Testis (tissue), 2 donors: ENCODE measurements around the gene GDPD4.

Experiments used
- POLR2A ChIP-seq: fragments of 450-650 bp; IDR thresholded peaks from one replicate; pipeline ENCODE4 v1.6.1; 2017; ENCODE audit warnings: antibody characterized with exemption, mild to moderate bottlenecking, moderate library complexity
- TF ChIP-seq, protein P1 (sequence below), 3 experiments: fragments of 450-650 bp in 2 of 3; fragments of 200-600 bp in 1 of 3; sonication (generic) in 1 of 3; IDR thresholded peaks; one replicate each; pipeline ENCODE4 v1.5.1; 2016 to 2019; ENCODE audit warnings: antibody characterized with exemption in 3 of 3, mild to moderate bottlenecking in 2 of 3, moderate library complexity in 1 of 3

DNA sequence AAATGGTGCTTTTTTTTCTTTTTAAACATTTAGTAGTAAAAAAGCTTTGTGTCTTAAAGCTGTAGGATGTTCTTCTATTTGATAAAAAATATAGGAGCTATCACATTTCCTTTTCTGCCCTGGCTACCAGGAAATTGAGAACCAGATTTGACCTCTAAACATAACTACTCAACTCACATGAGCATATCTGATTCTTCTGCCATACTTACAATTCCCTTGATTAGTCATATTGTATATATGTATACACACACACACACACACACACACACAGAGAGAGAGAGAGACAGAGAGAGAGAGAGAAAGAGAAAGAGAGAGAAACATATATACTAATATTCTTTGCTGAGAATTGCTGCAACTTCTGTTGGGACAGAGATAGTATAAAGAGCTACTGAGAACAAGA is 23.0 kb upstream of the GDPD4 start:
- TF ChIP-seq, protein P1, sequence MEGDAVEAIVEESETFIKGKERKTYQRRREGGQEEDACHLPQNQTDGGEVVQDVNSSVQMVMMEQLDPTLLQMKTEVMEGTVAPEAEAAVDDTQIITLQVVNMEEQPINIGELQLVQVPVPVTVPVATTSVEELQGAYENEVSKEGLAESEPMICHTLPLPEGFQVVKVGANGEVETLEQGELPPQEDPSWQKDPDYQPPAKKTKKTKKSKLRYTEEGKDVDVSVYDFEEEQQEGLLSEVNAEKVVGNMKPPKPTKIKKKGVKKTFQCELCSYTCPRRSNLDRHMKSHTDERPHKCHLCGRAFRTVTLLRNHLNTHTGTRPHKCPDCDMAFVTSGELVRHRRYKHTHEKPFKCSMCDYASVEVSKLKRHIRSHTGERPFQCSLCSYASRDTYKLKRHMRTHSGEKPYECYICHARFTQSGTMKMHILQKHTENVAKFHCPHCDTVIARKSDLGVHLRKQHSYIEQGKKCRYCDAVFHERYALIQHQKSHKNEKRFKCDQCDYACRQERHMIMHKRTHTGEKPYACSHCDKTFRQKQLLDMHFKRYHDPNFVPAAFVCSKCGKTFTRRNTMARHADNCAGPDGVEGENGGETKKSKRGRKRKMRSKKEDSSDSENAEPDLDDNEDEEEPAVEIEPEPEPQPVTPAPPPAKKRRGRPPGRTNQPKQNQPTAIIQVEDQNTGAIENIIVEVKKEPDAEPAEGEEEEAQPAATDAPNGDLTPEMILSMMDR (IDR thresholded peaks at IDR 0.05), result no peak
- no peak for TF ChIP-seq POLR2A
